ENCODE results near the gene SGPL1.

- no peak for TF ChIP-seq REST (IDR thresholded peaks at IDR 0.05; ENCODE audit: borderline replicate concordance)
- TF ChIP-seq TAF1 (IDR thresholded peaks at IDR 0.05; ENCODE audit: low read depth) = no peak
- TF ChIP-seq EZH2 (IDR thresholded peaks at IDR 0.05; ENCODE audit: borderline replicate concordance, insufficient read depth, low read length, poor library complexity, severe bottlenecking) = no peak
- TF ChIP-seq POLR2AphosphoS5 (IDR thresholded peaks at IDR 0.05) = no peak
Observed at GRCh38 chr10:70874061-70874460, 58.3 kb downstream of the SGPL1 start.

All from neural cell (in vitro differentiated cells).